CD4-positive, alpha-beta T cell (primary cell): Measurements from ENCODE around the gene SAMD4A. TPM values are rescaled to one million over a fixed set of nuclear protein-coding genes. Genes with fewer than 3 reads are reported as not detected.

Experiments
- ATAC-seq: fragments of 200-7000 bp; cut with Tn5 transposase; one replicate; pipeline ENCODE4 v1.10.0; 2022; ENCODE audit warnings: mild to moderate bottlenecking; ENCODE audit not compliant: poor library complexity
- CTCF ChIA-PET: fragments of 350-600 bp; sonication (Branson Sonifier 250); formaldehyde crosslinking; loops from one replicate; lab custom pipeline; 2021; ENCODE audit warnings: antibody characterized with exemption, inconsistent platforms; lab: Charles Lee
- POLR2A ChIA-PET: fragments of 350-600 bp; sonication (Branson Sonifier 250); formaldehyde crosslinking; loops from one replicate; lab custom pipeline; 2021; ENCODE audit warnings: antibody characterized with exemption, inconsistent platforms; lab: Charles Lee
- DNase-seq, 14 experiments: peaks; one replicate each; pipeline ENCODE4 v3.0.0-alpha.2; 2013 to 2020; ENCODE audit warnings: mixed read lengths in 2 of 14
- H3K27ac ChIP-seq, 2 donors: one replicate each; pipeline versions ENCODE4 v1.5.1 to v1.7.0; 2013; ENCODE audit warnings: low read length in 2 of 2, low read depth in 1 of 2, mild to moderate bottlenecking in 1 of 2
- H3K27me3 ChIP-seq, 2 experiments: 1 replicate in 1 of 2; 2 replicates in 1 of 2; pipeline versions ENCODE4 v1.6.1 to v1.7.0; 2013; ENCODE audit warnings: low read length in 2 of 2, control low read depth in 1 of 2, mild to moderate bottlenecking in 1 of 2, moderate library complexity in 1 of 2; ENCODE audit not compliant: insufficient read depth in 2 of 2, control insufficient read depth in 1 of 2
- H3K36me3 ChIP-seq: one replicate; pipeline ENCODE4 v1.6.1; 2013; ENCODE audit warnings: low read length, control low read depth; ENCODE audit not compliant: insufficient read depth
- H3K4me1 ChIP-seq: one replicate; pipeline ENCODE4 v1.6.1; 2013; ENCODE audit warnings: low read length, control low read depth; ENCODE audit not compliant: insufficient read depth
- H3K4me3 ChIP-seq: one replicate; pipeline ENCODE4 v1.5.1; 2013; ENCODE audit warnings: mild to moderate bottlenecking, low read length, moderate library complexity
- H3K9me3 ChIP-seq, 2 experiments: 1 replicate in 1 of 2; 2 replicates in 1 of 2; pipeline versions ENCODE4 v1.6.1 to v1.7.0; 2013; ENCODE audit warnings: low read length in 2 of 2, mild to moderate bottlenecking in 2 of 2, control low read depth in 1 of 2, moderate library complexity in 1 of 2; ENCODE audit not compliant: control insufficient read depth in 1 of 2, insufficient read depth in 1 of 2
- H3K27ac Mint-ChIP-seq: one replicate; pipeline ENCODE4 v1.8.0; 2020; ENCODE audit warnings: mixed read lengths
- H3K27me3 Mint-ChIP-seq: one replicate; pipeline ENCODE4 v1.8.0; 2021; ENCODE audit warnings: mixed read lengths
- H3K36me3 Mint-ChIP-seq: one replicate; pipeline ENCODE4 v1.8.0; 2021; ENCODE audit warnings: low read depth, mixed read lengths
- H3K4me1 Mint-ChIP-seq: one replicate; pipeline ENCODE4 v1.8.0; 2021; ENCODE audit warnings: low read depth, mixed read lengths
- H3K4me3 Mint-ChIP-seq: one replicate; pipeline ENCODE4 v1.8.0; 2020; ENCODE audit warnings: mild to moderate bottlenecking, mixed read lengths
- H3K9me3 Mint-ChIP-seq: one replicate; pipeline ENCODE4 v1.8.0; 2020; ENCODE audit warnings: mixed read lengths
- intact Hi-C, 2 experiments: fragments of 100-400 bp; cut with DNase I in 1 of 2; cut with micrococcal nuclease in 1 of 2; formaldehyde crosslinking; loops; one replicate each; pipeline versions ENCODE4 v1.15.1 to v1.9.0; 2023 to 2025; cut with DNase I, micrococcal nuclease
- total RNA-seq, 174 experiments: library from RNA in 2 of 174; stranded (reverse) in 2 of 174; gene quantifications; one replicate each; pipeline ENCODE4 v1.2.3 and lab custom pipeline; 2021 to 2026
- TF ChIP-seq, protein P1 (sequence below): fragments of 200-600 bp; IDR thresholded peaks from one replicate; pipeline ENCODE4 v1.8.0; 2022; ENCODE audit warnings: antibody characterized with exemption, mild to moderate bottlenecking

Gene SAMD4A
- total RNA-seq, 2 experiments from 2014 or later: 1.9 to 2.3 TPM

DNA sequence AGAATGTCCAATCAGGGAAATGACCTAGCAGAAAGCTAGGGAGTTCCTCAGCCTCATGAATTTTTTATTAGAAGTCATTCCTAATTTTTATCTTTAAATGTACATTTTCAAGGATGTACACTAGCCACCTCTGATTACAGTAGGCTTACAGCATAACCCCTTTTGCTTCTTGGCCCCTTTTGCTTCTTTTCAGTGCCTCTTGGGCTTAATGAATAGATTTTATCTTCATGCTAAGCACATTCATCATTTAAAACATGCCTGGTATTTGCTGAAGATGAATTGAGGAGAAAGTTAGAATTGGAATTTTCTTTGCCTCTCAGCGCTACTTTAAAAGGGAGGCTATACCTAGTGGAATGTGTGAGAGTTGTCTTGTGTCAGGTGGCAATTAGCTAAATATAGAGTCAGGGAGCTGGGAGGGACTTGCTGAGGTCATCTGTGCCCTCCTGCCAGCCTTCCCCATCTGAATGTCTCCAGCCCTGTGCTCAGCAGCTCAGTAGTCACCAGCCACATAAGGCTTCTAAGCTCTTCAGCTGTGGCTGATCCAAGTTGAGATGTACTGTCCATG lies 132.1 kb downstream of the SAMD4A start:
- Mint-ChIP-seq H3K4me3 (no peak overlapping the region), H3K9me3 (no peaks in the 10 kb centered on the region), H3K27ac (no peak overlapping the region), H3K36me3 (no peaks in the 10 kb centered on the region), H3K27me3 (peaks cover 17% of the 10 kb centered on the region), H3K4me1 (no peaks in the 10 kb centered on the region)
- DNase-seq (no peak), ATAC-seq (no peak)
- ChIA-PET CTCF (interaction anchor here (0.8 kb wide), 1 partner anchor 1060 kb away, joined by 3 read pairs; no protein-coding TSS in a partner anchor), POLR2A (no interaction called here)
- TF ChIP-seq, protein P1, sequence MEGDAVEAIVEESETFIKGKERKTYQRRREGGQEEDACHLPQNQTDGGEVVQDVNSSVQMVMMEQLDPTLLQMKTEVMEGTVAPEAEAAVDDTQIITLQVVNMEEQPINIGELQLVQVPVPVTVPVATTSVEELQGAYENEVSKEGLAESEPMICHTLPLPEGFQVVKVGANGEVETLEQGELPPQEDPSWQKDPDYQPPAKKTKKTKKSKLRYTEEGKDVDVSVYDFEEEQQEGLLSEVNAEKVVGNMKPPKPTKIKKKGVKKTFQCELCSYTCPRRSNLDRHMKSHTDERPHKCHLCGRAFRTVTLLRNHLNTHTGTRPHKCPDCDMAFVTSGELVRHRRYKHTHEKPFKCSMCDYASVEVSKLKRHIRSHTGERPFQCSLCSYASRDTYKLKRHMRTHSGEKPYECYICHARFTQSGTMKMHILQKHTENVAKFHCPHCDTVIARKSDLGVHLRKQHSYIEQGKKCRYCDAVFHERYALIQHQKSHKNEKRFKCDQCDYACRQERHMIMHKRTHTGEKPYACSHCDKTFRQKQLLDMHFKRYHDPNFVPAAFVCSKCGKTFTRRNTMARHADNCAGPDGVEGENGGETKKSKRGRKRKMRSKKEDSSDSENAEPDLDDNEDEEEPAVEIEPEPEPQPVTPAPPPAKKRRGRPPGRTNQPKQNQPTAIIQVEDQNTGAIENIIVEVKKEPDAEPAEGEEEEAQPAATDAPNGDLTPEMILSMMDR: no peak
- Histone ChIP-seq H3K27me3 (no peaks in the 10 kb centered on the region), H3K4me1 (no peaks in the 10 kb centered on the region), H3K4me3 (no peak overlapping the region), H3K27ac (no peak overlapping the region), H3K36me3 (no peaks in the 10 kb centered on the region), H3K9me3 (no peaks in the 10 kb centered on the region)
- intact Hi-C loops: loop anchor here in 1 of 2 experiments (5.0 kb wide), 1 partner anchor 58 kb away; no protein-coding TSS in a partner anchor

DNA sequence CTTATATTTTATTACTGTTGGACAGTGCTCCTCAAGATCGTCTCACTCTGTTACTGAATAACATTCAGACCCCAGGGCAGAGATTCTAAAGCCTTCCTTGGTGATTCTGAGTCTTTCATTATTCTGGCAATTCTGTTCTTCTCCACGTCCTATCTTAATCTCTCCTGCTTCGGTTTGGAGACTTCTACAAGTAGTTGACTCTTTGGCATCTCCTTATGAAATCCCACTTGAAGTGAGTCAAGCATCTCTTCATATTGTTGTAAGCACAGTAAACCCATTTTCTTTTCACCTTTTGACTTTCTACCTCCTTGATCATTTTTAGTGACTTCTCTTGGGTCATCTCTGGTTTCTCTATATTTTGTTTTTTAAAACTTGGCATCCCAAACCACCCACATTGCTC lies 132.8 kb downstream of the SAMD4A start:
- H3K4me3 ChIP-seq: no peak overlapping the region
- TF ChIP-seq, protein P1: no peak
- H3K9me3 Mint-ChIP-seq: no peaks in the 10 kb centered on the region
- no peaks in the 10 kb centered on the region for H3K4me1 ChIP-seq
- no peak for ATAC-seq
- no peaks in the 10 kb centered on the region for H3K36me3 ChIP-seq
- no peak overlapping the region for H3K27ac Mint-ChIP-seq
- H3K27me3 ChIP-seq: no peaks in the 10 kb centered on the region
- no peaks in the 10 kb centered on the region for H3K9me3 ChIP-seq
- ChIA-PET CTCF (no interaction called here), POLR2A (no interaction called here)
- no peak overlapping the region for H3K4me3 Mint-ChIP-seq
- peaks cover 14% of the 10 kb centered on the region for H3K27me3 Mint-ChIP-seq
- no peaks in the 10 kb centered on the region for H3K36me3 Mint-ChIP-seq
- intact Hi-C loops: loop anchor here in 1 of 2 experiments (5.0 kb wide), 1 partner anchor 58 kb away; no protein-coding TSS in a partner anchor
- no peak for DNase-seq
- no peaks in the 10 kb centered on the region for H3K4me1 Mint-ChIP-seq
- no peak overlapping the region for H3K27ac ChIP-seq

DNA sequence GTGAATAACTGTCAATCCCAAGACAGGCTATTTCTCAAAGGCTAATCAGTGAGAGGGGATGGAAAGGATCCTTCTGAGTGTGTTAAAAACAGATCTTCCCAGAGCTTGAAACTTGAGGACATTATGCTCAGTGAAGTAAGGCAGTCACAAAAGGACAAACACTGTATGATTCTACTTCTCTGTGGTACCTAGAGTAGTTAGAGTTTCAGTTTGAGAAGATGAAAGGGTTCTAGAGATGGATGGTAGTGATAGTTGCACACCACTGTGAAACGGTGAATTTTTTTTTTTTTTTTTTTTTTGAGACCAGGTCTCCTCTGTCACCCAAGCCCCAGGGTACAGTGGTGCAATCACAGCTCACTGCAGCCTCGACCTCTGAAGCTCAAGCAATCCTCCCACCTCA lies 133.8 kb downstream of the SAMD4A start:
- no peaks in the 10 kb centered on the region for H3K27me3 ChIP-seq
- Mint-ChIP-seq H3K4me3 (no peak overlapping the region), H3K4me1 (no peaks in the 10 kb centered on the region), H3K9me3 (no peaks in the 10 kb centered on the region), H3K27me3 (peaks cover 10% of the 10 kb centered on the region), H3K27ac (no peak overlapping the region), H3K36me3 (no peaks in the 10 kb centered on the region)
- intact Hi-C loops: no loop called here
- DNase-seq: no peak
- H3K27ac ChIP-seq: no peak overlapping the region
- no peaks in the 10 kb centered on the region for H3K4me1 ChIP-seq
- ChIA-PET CTCF (interaction anchor here (0.7 kb wide), 1 partner anchor 56 kb away, joined by 3 read pairs; no protein-coding TSS in a partner anchor), POLR2A (no interaction called here)
- no peaks in the 10 kb centered on the region for H3K9me3 ChIP-seq
- TF ChIP-seq, protein P1: no peak
- no peak overlapping the region for H3K4me3 ChIP-seq
- no peak for ATAC-seq
- no peaks in the 10 kb centered on the region for H3K36me3 ChIP-seq
